GM12872 (cell line): ENCODE results near the gene SYNPR.

Source experiments
- CTCF ChIP-seq: IDR thresholded peaks from 3 replicates; pipeline ENCODE4 v1.5.1; 2011; ENCODE audit warnings: low read depth, mild to moderate bottlenecking, low read length, moderate library complexity; ENCODE audit not compliant: insufficient read depth

Gene SYNPR

DNA sequence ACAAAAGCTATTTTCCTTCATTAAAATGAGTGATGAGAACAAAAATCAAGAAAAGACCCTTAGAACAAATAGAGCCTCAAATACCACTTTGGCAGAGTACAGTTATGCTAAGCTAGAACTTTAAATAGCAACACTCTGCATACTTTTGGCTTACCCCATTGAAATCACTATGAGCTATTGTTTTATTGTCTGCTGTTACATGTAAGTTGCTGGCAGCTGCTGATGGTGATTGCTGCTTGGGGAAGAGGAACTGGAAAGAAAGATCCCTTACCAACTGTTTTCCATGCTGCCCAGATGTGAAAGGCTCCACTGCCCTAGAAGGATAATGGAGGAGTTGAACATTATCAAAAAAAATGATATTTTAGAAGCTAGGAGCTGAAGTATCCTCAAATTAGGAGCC lies 135.4 kb downstream of the SYNPR start:
- no peak for TF ChIP-seq CTCF

GRCh38 chr3:63414607-63415006 lies 136.5 kb downstream of the SYNPR start:
- TF ChIP-seq CTCF = no peak

DNA sequence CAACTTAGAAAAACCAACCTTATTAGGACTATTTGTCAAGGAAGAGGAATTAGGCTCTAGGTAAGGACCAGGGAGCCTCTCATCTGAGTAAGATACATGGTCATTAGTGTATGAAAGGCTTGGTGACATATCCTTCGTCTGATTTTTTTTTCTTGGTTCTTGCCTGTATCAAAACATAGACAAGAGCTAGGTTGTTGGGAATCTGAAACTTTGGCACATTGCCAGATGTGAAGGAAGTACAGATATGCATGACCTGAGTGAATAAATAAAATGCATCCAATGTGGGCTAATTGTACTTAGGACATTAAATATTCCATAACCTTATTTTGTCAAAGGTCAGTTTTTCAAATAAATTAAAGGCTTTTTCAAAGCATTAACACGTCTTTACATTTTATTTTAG lies 151.8 kb downstream of the SYNPR start:
- no peak for TF ChIP-seq CTCF

- no peak for TF ChIP-seq CTCF
Observed at GRCh38 chr3:63430875-63431274, 152.8 kb downstream of the SYNPR start.

DNA sequence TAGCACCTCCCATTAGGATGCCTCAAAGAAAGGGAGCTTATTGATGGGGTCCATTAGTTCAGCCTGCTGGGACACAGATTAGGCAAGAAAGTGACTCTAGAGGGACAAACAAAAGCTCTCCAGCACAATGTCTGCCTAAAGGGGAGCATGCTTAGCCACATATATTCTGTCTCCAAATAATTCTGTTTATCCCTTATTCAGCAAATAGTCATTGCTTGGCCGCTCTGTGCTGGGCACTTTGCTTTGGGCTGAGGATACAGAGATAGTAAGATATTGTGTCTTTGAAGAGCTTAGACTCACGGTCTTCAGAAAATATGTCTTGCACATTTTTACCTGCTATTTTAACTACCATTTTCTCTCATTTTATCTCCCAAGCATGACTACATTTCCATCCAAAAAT lies 159.8 kb downstream of the SYNPR start:
- TF ChIP-seq CTCF = no peak

- TF ChIP-seq CTCF = no peak
Observed at GRCh38 chr3:63438826-63439371, 160.8 kb downstream of the SYNPR start.

GRCh38 chr3:63441262-63441661 lies 163.2 kb downstream of the SYNPR start:
- no peak for TF ChIP-seq CTCF
